ENCODE data around the gene NDUFA7. TPM values are rescaled to one million over a fixed set of nuclear protein-coding genes. Genes with fewer than 3 reads are reported as not detected.

Gene NDUFA7
- polyA plus RNA-seq, 1 of the 3 experiments (the other 2 are of a cell fraction), result 111 TPM

DNA sequence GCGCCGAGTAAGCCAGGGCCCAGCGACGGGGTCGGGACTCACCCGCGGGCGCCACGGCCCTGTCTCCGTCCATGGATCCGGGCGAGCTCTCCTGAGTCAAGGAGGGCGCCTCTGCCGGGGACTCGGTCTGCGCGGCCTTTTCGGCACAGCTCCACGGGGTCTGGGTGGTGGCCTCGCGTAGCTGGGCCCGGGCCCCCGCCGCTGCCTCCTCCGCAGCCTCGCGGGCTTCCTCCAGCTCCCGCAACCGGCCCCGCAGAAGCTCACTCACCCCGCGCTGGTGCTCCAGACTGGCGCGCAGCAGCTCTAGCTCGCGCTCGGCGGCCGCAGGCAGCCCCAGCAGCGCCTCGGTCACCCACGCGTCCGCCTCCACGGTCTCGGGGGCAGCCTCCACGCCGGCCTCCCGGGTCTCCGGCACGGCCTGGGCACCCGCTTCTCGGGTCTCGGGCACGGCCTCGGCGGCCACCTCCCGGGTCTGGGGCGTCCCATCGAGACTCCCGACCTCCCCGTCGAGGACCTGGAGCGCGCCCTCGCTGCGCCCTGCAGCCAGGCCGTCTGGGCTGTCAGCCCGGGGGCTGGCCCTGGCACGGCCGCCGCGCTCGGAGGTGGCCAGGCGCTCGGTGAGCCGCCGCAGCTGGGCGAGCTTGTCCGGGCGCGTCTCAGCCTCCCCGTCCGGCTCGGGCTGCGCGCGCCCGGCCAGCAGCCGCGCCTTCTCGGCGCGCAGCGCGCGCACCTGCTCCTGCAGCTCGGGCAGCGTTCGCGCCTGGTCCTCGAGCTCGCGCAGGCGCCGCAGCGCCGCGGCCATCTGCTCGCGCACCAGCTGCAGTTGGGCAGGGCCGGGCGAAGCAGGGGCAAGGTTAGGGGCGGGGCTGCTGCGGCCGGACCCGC is 13.5 kb upstream of the NDUFA7 start:
- Histone ChIP-seq H3K79me2 (ENCODE audit: insufficient read depth) (no peaks in the 10 kb centered on the region), H3K36me3 (replicated peaks in 1 of 2; ENCODE audit: control insufficient read depth in 1 of 2, insufficient read depth in 2 of 2, low read length in 1 of 2) (no peaks in the 10 kb centered on the region), H3K4me1 (ENCODE audit: control insufficient read depth in 1 of 2, insufficient read depth in 2 of 2, low read depth in 1 of 2, low read length in 1 of 2) (no peaks in the 10 kb centered on the region; a peak in 1 of 4 replicates), H3K9me3 (no peaks in the 10 kb centered on the region), H3F3A (replicated peaks; ENCODE audit: insufficient read depth) (no peaks in the 10 kb centered on the region), H3K4me2 (peak overlapping the region; percentile 24; the same call in 1 of the 2 replicates), H3K27me3 (ENCODE audit: insufficient read depth) (peaks cover 47% of the 10 kb centered on the region), H3K27ac (ENCODE audit: low read depth in 2 of 2, low read length in 1 of 2) (no peak overlapping the region), H4K20me1 (ENCODE audit: insufficient read depth) (no peaks in the 10 kb centered on the region), H3K9ac (no peak overlapping the region), H3K4me3 (ENCODE audit: low read depth in 2 of 2, low read length in 1 of 2) (peak overlapping the region; percentile 37 to 39; a peak in 3 of 4 replicates), H3K9me2 (no peaks in the 10 kb centered on the region), H2AFZ (ENCODE audit: low read depth) (no peak overlapping the region)
- CTCF ChIA-PET, result interaction anchor here (0.8 to 4.0 kb wide), 12 partner anchors 9 to 171 kb away, joined by 3 to 27 read pairs (median 4); partner anchors contain the start of genes KANK3, NDUFA7 and RPS28
- DNase-seq, result peak; percentile 86
- 7% methylated on average over 3 of the region's 117 CpGs for WGBS (ENCODE audit: low lambda C conversion rate)
- TF ChIP-seq NRF1 (IDR thresholded peaks at IDR 0.05; ENCODE audit: low read depth, low read length), result peak; percentile 73
- TF ChIP-seq RAD21 (IDR thresholded peaks at IDR 0.05; ENCODE audit: low read length), result no peak
- POLR2A ChIA-PET, result interaction anchor here (0.6 to 1.3 kb wide), 4 partner anchors 13 to 641 kb away, joined by 3 to 5 read pairs (median 4); partner anchors contain the start of genes NDUFA7, RPS28 and ZNF414

DNA sequence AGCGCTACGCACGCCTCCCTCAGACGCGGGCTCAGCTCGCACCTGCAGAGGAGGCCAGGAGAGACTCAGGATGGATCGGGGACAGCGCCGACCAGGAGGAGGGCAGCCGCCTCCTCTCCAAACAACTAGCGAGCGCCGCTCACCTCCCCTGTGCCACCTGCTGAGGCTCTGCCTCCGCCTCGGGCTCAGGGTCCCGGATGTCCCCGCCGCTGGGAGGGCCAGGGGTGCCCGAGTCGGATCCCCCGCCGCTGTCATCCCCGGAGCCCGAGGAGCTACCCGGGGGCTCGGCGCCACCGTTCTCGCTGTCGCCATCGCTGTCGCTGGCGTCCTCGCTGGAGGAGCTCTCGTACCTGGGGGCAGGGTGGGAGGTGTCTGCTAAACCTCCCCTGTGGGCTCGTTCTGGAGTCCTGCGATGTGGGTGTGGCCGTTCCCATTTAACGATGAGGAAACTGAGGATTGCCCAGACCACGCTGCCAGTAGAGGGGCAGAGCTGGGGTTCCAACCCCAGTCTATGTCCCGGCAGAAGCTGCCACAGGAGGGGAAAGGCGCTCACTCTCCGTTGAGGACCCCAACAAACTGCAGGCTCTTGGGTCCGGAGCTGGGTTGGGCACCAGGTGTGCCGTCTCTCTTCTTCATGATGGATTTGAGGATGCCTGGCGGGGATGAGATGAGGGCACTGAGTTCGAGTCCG is 12.7 kb upstream of the NDUFA7 start:
- CTCF ChIA-PET, result interaction anchor here (0.9 to 4.0 kb wide), 8 partner anchors 9 to 172 kb away, joined by 3 to 27 read pairs (median 6); partner anchors contain the start of genes KANK3, NDUFA7 and RPS28
- WGBS (ENCODE audit: low lambda C conversion rate), result 22% methylated on average over 9 of the region's 48 CpGs
- POLR2A ChIA-PET, result interaction anchor here (0.6 kb wide), 1 partner anchor 24 kb away, joined by 3 read pairs; no protein-coding TSS in a partner anchor

DNA sequence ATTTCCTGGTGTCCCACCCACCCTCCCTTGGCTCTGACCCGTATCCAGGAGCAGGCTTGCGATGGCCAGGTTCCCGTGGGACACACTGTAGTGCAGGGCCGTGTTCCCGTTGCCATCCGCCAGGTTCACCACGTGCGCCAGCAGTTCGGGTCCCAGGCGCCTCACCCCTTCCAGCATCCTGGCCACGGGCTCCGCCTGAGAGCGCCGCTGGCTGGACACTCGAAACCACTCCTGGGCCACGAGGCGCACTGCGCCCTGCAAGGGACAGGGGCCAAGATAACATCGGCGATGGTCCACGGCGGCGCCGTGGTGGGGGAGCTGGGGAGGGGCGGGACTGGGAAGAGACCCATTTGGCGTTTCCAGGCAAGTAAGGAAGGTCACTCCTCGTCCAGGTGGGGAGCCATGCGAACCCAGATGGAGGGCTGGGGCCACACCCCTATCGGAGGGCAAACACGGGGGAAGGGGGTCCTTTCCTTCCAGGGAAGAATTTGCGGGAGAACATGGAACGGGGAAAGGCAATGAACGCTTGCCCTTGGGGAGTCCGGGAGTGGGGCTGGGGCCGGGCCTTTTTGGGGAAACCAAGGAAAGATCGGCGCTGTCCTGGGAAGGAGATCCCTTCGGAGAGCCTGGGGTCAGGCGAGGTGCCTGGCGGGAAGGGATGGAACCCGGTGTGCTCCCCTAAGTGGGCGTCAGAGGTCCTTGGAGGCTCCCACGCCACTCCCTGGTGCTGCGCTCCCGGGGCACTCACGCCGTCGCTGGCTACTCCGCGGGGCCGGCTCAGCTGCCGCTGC is 12.0 kb upstream of the NDUFA7 start:
- POLR2A ChIA-PET, result no interaction called here
- Histone ChIP-seq H3K27ac (ENCODE audit: low read depth in 2 of 2, low read length in 1 of 2) (no peak overlapping the region), H3K9ac (no peak overlapping the region), H3K79me2 (ENCODE audit: insufficient read depth) (no peaks in the 10 kb centered on the region), H4K20me1 (ENCODE audit: insufficient read depth) (no peaks in the 10 kb centered on the region), H3K4me1 (ENCODE audit: control insufficient read depth in 1 of 2, insufficient read depth in 2 of 2, low read depth in 1 of 2, low read length in 1 of 2) (no peaks in the 10 kb centered on the region; a peak in 1 of 4 replicates), H3K4me2 (no peak overlapping the region), H3K36me3 (replicated peaks in 1 of 2; ENCODE audit: control insufficient read depth in 1 of 2, insufficient read depth in 2 of 2, low read length in 1 of 2) (no peaks in the 10 kb centered on the region), H2AFZ (ENCODE audit: low read depth) (no peak overlapping the region), H3K9me2 (no peaks in the 10 kb centered on the region), H3K4me3 (ENCODE audit: low read depth in 2 of 2, low read length in 1 of 2) (no peak overlapping the region), H3K9me3 (no peaks in the 10 kb centered on the region), H3F3A (replicated peaks; ENCODE audit: insufficient read depth) (no peaks in the 10 kb centered on the region), H3K27me3 (ENCODE audit: insufficient read depth) (peaks cover 43% of the 10 kb centered on the region)
- peak; percentile 45 for DNase-seq
- WGBS (ENCODE audit: low lambda C conversion rate), result 22% methylated on average over 34 of the region's 52 CpGs
- CTCF ChIA-PET, result interaction anchor here (1.2 to 4.0 kb wide), 4 partner anchors 21 to 173 kb away, joined by 3 to 27 read pairs (median 5); no protein-coding TSS in a partner anchor
- no peak for TF ChIP-seq FOXJ3 (CRISPR knock-in tag; IDR thresholded peaks at IDR 0.05)
- TF ChIP-seq MXI1 (IDR thresholded peaks at IDR 0.05; ENCODE audit: low read depth, low read length), result no peak
- TF ChIP-seq, protein P1, sequence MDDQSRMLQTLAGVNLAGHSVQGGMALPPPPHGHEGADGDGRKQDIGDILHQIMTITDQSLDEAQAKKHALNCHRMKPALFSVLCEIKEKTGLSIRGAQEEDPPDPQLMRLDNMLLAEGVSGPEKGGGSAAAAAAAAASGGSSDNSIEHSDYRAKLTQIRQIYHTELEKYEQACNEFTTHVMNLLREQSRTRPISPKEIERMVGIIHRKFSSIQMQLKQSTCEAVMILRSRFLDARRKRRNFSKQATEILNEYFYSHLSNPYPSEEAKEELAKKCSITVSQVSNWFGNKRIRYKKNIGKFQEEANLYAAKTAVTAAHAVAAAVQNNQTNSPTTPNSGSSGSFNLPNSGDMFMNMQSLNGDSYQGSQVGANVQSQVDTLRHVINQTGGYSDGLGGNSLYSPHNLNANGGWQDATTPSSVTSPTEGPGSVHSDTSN (IDR thresholded peaks at IDR 0.05), result no peak
- TF ChIP-seq RFX5 (IDR thresholded peaks at IDR 0.05; ENCODE audit: low read length), result no peak
- TF ChIP-seq JUND (IDR thresholded peaks at IDR 0.05), result no peak
- no peak for TF ChIP-seq GATA2 (CRISPR knock-in tag; IDR thresholded peaks at IDR 0.05)
- TF ChIP-seq, protein P2, sequence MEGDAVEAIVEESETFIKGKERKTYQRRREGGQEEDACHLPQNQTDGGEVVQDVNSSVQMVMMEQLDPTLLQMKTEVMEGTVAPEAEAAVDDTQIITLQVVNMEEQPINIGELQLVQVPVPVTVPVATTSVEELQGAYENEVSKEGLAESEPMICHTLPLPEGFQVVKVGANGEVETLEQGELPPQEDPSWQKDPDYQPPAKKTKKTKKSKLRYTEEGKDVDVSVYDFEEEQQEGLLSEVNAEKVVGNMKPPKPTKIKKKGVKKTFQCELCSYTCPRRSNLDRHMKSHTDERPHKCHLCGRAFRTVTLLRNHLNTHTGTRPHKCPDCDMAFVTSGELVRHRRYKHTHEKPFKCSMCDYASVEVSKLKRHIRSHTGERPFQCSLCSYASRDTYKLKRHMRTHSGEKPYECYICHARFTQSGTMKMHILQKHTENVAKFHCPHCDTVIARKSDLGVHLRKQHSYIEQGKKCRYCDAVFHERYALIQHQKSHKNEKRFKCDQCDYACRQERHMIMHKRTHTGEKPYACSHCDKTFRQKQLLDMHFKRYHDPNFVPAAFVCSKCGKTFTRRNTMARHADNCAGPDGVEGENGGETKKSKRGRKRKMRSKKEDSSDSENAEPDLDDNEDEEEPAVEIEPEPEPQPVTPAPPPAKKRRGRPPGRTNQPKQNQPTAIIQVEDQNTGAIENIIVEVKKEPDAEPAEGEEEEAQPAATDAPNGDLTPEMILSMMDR (IDR thresholded peaks at IDR 0.05), result no peak
- TF ChIP-seq EZH2phosphoT487 (IDR thresholded peaks at IDR 0.05; ENCODE audit: borderline replicate concordance, low read depth), result no peak
- TF ChIP-seq, protein P3, sequence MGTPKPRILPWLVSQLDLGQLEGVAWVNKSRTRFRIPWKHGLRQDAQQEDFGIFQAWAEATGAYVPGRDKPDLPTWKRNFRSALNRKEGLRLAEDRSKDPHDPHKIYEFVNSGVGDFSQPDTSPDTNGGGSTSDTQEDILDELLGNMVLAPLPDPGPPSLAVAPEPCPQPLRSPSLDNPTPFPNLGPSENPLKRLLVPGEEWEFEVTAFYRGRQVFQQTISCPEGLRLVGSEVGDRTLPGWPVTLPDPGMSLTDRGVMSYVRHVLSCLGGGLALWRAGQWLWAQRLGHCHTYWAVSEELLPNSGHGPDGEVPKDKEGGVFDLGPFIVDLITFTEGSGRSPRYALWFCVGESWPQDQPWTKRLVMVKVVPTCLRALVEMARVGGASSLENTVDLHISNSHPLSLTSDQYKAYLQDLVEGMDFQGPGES (IDR thresholded peaks at IDR 0.05; ENCODE audit: low read depth, low read length), result no peak

More for the DNA sequence above, 12.7 kb upstream of the NDUFA7 start:
- Histone ChIP-seq H3K4me1 (ENCODE audit: control insufficient read depth in 1 of 2, insufficient read depth in 2 of 2, low read depth in 1 of 2, low read length in 1 of 2) (no peaks in the 10 kb centered on the region; a peak in 1 of 4 replicates), H3K27me3 (ENCODE audit: insufficient read depth) (peaks cover 47% of the 10 kb centered on the region), H3K36me3 (replicated peaks in 1 of 2; ENCODE audit: control insufficient read depth in 1 of 2, insufficient read depth in 2 of 2, low read length in 1 of 2) (no peaks in the 10 kb centered on the region), H3K27ac (ENCODE audit: low read depth in 2 of 2, low read length in 1 of 2) (no peak overlapping the region), H4K20me1 (ENCODE audit: insufficient read depth) (no peaks in the 10 kb centered on the region), H3K4me2 (no peak overlapping the region), H3K79me2 (ENCODE audit: insufficient read depth) (no peaks in the 10 kb centered on the region), H3K9me2 (no peaks in the 10 kb centered on the region), H3K9me3 (no peaks in the 10 kb centered on the region), H2AFZ (ENCODE audit: low read depth) (no peak overlapping the region), H3F3A (replicated peaks; ENCODE audit: insufficient read depth) (no peaks in the 10 kb centered on the region), H3K9ac (no peak overlapping the region), H3K4me3 (ENCODE audit: low read depth in 2 of 2, low read length in 1 of 2) (no peak overlapping the region)
- TF ChIP-seq SIN3A (IDR thresholded peaks at IDR 0.05; ENCODE audit: borderline replicate concordance, low read depth, low read length), result no peak
- TF ChIP-seq RAD21 (IDR thresholded peaks at IDR 0.05; ENCODE audit: low read length), result no peak
- TF ChIP-seq EZH2phosphoT487 (IDR thresholded peaks at IDR 0.05; ENCODE audit: borderline replicate concordance, low read depth), result peak; percentile 58; the same call in 1 of the 2 replicates
- peak; percentile 38 for DNase-seq
